Measurements from ENCODE around the gene SLC17A2. TPM values are rescaled to one million over a fixed set of nuclear protein-coding genes. Genes with fewer than 3 reads are reported as not detected.

SLC17A2 gene, protein sequence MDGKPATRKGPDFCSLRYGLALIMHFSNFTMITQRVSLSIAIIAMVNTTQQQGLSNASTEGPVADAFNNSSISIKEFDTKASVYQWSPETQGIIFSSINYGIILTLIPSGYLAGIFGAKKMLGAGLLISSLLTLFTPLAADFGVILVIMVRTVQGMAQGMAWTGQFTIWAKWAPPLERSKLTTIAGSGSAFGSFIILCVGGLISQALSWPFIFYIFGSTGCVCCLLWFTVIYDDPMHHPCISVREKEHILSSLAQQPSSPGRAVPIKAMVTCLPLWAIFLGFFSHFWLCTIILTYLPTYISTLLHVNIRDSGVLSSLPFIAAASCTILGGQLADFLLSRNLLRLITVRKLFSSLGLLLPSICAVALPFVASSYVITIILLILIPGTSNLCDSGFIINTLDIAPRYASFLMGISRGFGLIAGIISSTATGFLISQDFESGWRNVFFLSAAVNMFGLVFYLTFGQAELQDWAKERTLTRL
- polyA plus RNA-seq (2013, experiment 1 of 2): not detected
- not detected for polyA plus RNA-seq (2013, experiment 2 of 2)

DNA sequence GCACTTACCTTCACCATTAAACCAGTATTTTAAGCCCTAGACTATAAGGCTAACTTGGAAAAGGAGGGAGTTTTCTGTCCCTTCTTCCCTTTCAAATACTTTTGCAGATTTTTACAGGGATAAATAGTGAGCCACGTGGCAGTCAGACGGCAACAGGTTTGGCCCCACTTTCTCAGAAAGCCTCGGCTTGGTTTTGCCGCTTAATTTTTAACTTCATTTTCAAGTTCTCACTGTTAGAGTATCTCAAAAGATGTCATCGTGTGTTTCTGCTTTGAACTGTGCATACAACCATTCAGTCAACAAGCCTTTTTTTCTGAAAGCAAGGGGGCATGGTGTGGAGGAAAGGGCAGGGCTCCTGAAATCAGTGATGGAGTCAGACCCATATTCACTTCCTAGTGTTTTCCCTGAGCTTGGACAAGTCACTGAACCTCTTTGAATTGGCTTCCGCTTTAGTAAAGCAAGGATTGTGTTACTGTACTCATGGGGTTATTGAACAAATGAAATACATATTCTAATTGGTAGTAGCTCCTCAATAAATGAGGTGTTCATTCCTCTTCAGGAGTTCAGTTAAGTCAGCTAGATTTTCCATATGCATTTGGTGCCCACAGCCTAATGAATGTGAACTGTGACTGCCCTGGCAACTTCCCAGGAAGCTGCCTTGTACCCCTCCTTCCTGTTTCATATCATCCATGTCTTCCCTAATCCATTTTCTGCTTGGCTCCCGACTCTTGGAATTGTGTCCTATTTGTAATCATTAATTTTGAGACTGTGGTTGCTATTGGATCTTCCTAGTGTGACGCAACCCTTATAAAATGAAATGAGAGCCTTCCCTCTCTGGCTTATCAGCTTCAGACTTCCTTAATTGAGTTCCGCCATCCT lies at the start of gene SLC17A2:
TSS of gene SLC17A2 (minus strand) at position 160 of the 879 bp plus-strand sequence. CDS start 4,895 bp downstream, outside the sequence.
- Histone ChIP-seq H3K27me3 (ENCODE audit: control insufficient read depth in 1 of 2, insufficient read depth in 1 of 2, low read length in 2 of 2) (no peaks in the 10 kb centered on the region), H4K91ac (ENCODE audit: low read length) (no peak within 1 kb of the TSS), H3K27ac (ENCODE audit: low read length, poor library complexity, severe bottlenecking) (no peak within 1 kb of the TSS), H3K36me3 (ENCODE audit: control insufficient read depth in 1 of 2, insufficient read depth in 2 of 2, low read depth in 1 of 2, low read length in 2 of 2) (no peaks in the 10 kb centered on the region), H3K4me3 (ENCODE audit: insufficient read depth in 1 of 2, low read depth in 1 of 2, low read length in 2 of 2) (no peak within 1 kb of the TSS), H3K79me1 (replicated peaks; ENCODE audit: low read length, poor library complexity, severe bottlenecking) (no peaks in the 10 kb centered on the region), H3K14ac (ENCODE audit: low read length in 2 of 2) (no peak within 1 kb of the TSS), H3K23ac (ENCODE audit: low read length in 2 of 2) (no peak within 1 kb of the TSS), H2AFZ (ENCODE audit: low read depth, low read length) (no peak within 1 kb of the TSS), H3K4ac (ENCODE audit: low read depth in 1 of 2, low read length in 2 of 2) (no peak within 1 kb of the TSS), H2BK12ac (ENCODE audit: low read length in 2 of 2) (no peak within 1 kb of the TSS), H4K8ac (ENCODE audit: low read length) (no peak within 1 kb of the TSS), H3K4me2 (ENCODE audit: low read length, poor library complexity, severe bottlenecking) (no peak within 1 kb of the TSS), H3K9me3 (ENCODE audit: control insufficient read depth, low read length) (no peaks in the 10 kb centered on the region), H3K4me1 (ENCODE audit: control insufficient read depth, insufficient read depth, low read depth, low read length) (no peaks in the 10 kb centered on the region), H2AK5ac (ENCODE audit: low read length, severe bottlenecking) (no peak within 1 kb of the TSS), H3K18ac (ENCODE audit: low read depth in 1 of 2, low read length in 2 of 2) (no peak within 1 kb of the TSS), H2BK15ac (ENCODE audit: low read depth, poor library complexity, severe bottlenecking) (no peak within 1 kb of the TSS), H2BK5ac (ENCODE audit: low read depth, low read length, poor library complexity, severe bottlenecking) (no peak within 1 kb of the TSS), H3K9ac (ENCODE audit: low read length) (no peak within 1 kb of the TSS), H2BK120ac (ENCODE audit: low read depth, low read length) (no peak within 1 kb of the TSS)
- DNase-seq: no peak
- WGBS: 92% methylated on average over 7 of the region's 9 CpGs

- Histone ChIP-seq H3K27ac (ENCODE audit: low read length, poor library complexity, severe bottlenecking) (no peak overlapping the region), H3K4ac (ENCODE audit: low read depth in 1 of 2, low read length in 2 of 2) (no peak overlapping the region)
Observed at GRCh38 chr6:25975923-25976560, 45.6 kb upstream of the SLC17A2 start.

DNA sequence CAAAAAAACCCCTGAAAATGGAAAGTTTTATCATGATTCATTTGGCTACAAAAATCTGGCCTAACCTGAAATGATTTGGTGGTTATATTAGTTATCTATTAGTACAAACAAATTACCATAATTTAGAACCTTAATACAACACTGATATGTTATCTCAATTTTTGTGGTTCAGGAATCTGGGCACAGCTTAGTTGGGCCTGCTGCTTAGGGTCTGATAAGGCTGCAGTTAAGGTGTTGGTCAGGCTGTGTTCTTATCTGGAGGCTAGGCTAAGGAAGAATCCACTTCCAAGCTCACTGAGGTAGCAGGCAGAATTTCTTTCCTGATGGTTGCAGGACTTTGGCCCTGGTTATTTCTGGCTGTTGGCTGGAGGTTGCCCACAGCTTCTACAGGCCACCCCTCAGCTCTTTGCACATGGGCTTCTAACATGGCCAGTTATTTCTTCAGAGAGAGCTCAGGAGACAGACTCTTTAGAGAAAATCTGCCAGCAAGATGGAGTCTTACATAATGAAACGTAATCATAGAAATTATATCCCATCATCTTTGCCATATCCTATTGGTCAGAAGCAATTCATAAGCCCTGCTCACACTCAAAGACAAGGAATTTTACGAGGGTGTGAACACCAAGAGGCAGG lies 43.5 kb upstream of the SLC17A2 start:
- Histone ChIP-seq H3K4me3 (ENCODE audit: insufficient read depth in 1 of 2, low read depth in 1 of 2, low read length in 2 of 2) (no peak overlapping the region), H3K4me2 (ENCODE audit: low read length, poor library complexity, severe bottlenecking) (no peak overlapping the region), H2AK5ac (ENCODE audit: low read length, severe bottlenecking) (no peak overlapping the region), H4K91ac (ENCODE audit: low read length) (no peak overlapping the region), H3K9me3 (ENCODE audit: control insufficient read depth, low read length) (no peaks in the 10 kb centered on the region), H2BK12ac (ENCODE audit: low read length in 2 of 2) (no peak overlapping the region), H3K36me3 (ENCODE audit: control insufficient read depth in 1 of 2, insufficient read depth in 2 of 2, low read depth in 1 of 2, low read length in 2 of 2) (peaks cover 34 to 97% of the 10 kb centered on the region in 2 experiments), H3K14ac (ENCODE audit: low read length in 2 of 2) (no peak overlapping the region), H3K23ac (ENCODE audit: low read length in 2 of 2) (no peak overlapping the region), H3K4ac (ENCODE audit: low read depth in 1 of 2, low read length in 2 of 2) (no peak overlapping the region), H3K9ac (ENCODE audit: low read length) (no peak overlapping the region), H3K4me1 (ENCODE audit: control insufficient read depth, insufficient read depth, low read depth, low read length) (no peaks in the 10 kb centered on the region), H2AFZ (ENCODE audit: low read depth, low read length) (no peak overlapping the region), H3K18ac (ENCODE audit: low read depth in 1 of 2, low read length in 2 of 2) (no peak overlapping the region), H3K27ac (ENCODE audit: low read length, poor library complexity, severe bottlenecking) (no peak overlapping the region), H3K27me3 (ENCODE audit: control insufficient read depth in 1 of 2, insufficient read depth in 1 of 2, low read length in 2 of 2) (no peaks in the 10 kb centered on the region), H4K8ac (ENCODE audit: low read length) (no peak overlapping the region), H2BK15ac (ENCODE audit: low read depth, poor library complexity, severe bottlenecking) (no peak overlapping the region), H2BK120ac (ENCODE audit: low read depth, low read length) (no peak overlapping the region), H2BK5ac (ENCODE audit: low read depth, low read length, poor library complexity, severe bottlenecking) (no peak overlapping the region), H3K79me1 (replicated peaks; ENCODE audit: low read length, poor library complexity, severe bottlenecking) (peaks cover 26% of the 10 kb centered on the region)
- DNase-seq: no peak
- WGBS: 100% methylated on average over 2 of the region's 2 CpGs

More at GRCh38 chr6:25975923-25976560, 45.6 kb upstream of the SLC17A2 start:
- Histone ChIP-seq H3K18ac (ENCODE audit: low read depth in 1 of 2, low read length in 2 of 2) (no peak overlapping the region), H3K79me1 (replicated peaks; ENCODE audit: low read length, poor library complexity, severe bottlenecking) (peaks cover 26% of the 10 kb centered on the region), H2BK15ac (ENCODE audit: low read depth, poor library complexity, severe bottlenecking) (no peak overlapping the region), H2AFZ (ENCODE audit: low read depth, low read length) (no peak overlapping the region), H3K4me1 (ENCODE audit: control insufficient read depth, insufficient read depth, low read depth, low read length) (no peaks in the 10 kb centered on the region), H4K8ac (ENCODE audit: low read length) (no peak overlapping the region), H2BK5ac (ENCODE audit: low read depth, low read length, poor library complexity, severe bottlenecking) (no peak overlapping the region), H3K9me3 (ENCODE audit: control insufficient read depth, low read length) (no peaks in the 10 kb centered on the region), H3K14ac (ENCODE audit: low read length in 2 of 2) (no peak overlapping the region), H4K91ac (ENCODE audit: low read length) (no peak overlapping the region), H2AK5ac (ENCODE audit: low read length, severe bottlenecking) (no peak overlapping the region), H3K4me3 (ENCODE audit: insufficient read depth in 1 of 2, low read depth in 1 of 2, low read length in 2 of 2) (no peak overlapping the region), H3K36me3 (ENCODE audit: control insufficient read depth in 1 of 2, insufficient read depth in 2 of 2, low read depth in 1 of 2, low read length in 2 of 2) (peaks cover 36 to 98% of the 10 kb centered on the region in 2 experiments), H3K9ac (ENCODE audit: low read length) (no peak overlapping the region), H3K4me2 (ENCODE audit: low read length, poor library complexity, severe bottlenecking) (no peak overlapping the region), H3K27me3 (ENCODE audit: control insufficient read depth in 1 of 2, insufficient read depth in 1 of 2, low read length in 2 of 2) (no peaks in the 10 kb centered on the region), H2BK12ac (ENCODE audit: low read length in 2 of 2) (no peak overlapping the region), H2BK120ac (ENCODE audit: low read depth, low read length) (no peak overlapping the region), H3K23ac (ENCODE audit: low read length in 2 of 2) (no peak overlapping the region)
- 96% methylated on average over 4 of the region's 5 CpGs for WGBS
- no peak for DNase-seq

Measured in mesenchymal stem cell (in vitro differentiated cells and primary cell).